Keratinocyte (primary cell): ENCODE data around the gene KRT78. TPM values are rescaled to one million over a fixed set of nuclear protein-coding genes. Genes with fewer than 3 reads are reported as not detected.

Experiments used
- DNase-seq: peaks from one replicate; pipeline ENCODE4 v3.0.0-alpha.2; 2011; ENCODE audit warnings: low read depth, missing footprints, low spot score
- FAIRE-seq: peaks from 2 replicates; lab custom pipeline; 2011; peaks lifted over from hg19 to GRCh38; lab: Jason Lieb, UNC
- H2AFZ ChIP-seq: 2 replicates; pipeline ENCODE4 v1.6.0; 2012; ENCODE audit warnings: low read length, control low read depth, inconsistent platforms; ENCODE audit not compliant: control insufficient read depth
- H3K27ac ChIP-seq: 2 replicates; pipeline ENCODE4 v1.5.1; 2011; ENCODE audit warnings: low read length; ENCODE audit not compliant: control insufficient read depth, insufficient read depth
- H3K27me3 ChIP-seq: 3 replicates; pipeline ENCODE4 v1.6.0; 2011; ENCODE audit warnings: low read length; ENCODE audit not compliant: control insufficient read depth, insufficient read depth; ENCODE audit errors: extremely low read depth
- H3K36me3 ChIP-seq, 2 experiments: 2 replicates in 1 of 2; 3 replicates in 1 of 2; pipeline ENCODE4 v1.5.1; 2011; ENCODE audit warnings: low read length in 2 of 2, mild to moderate bottlenecking in 1 of 2; ENCODE audit not compliant: control insufficient read depth in 2 of 2, insufficient read depth in 2 of 2; ENCODE audit errors: extremely low read depth in 1 of 2
- H3K4me1 ChIP-seq: 3 replicates; pipeline ENCODE4 v1.5.1; 2011; ENCODE audit warnings: low read length; ENCODE audit not compliant: control insufficient read depth, insufficient read depth; ENCODE audit errors: extremely low read depth
- H3K4me2 ChIP-seq: 3 replicates; pipeline ENCODE4 v1.6.0; 2011; ENCODE audit warnings: low read depth, low read length; ENCODE audit not compliant: control insufficient read depth, insufficient read depth; ENCODE audit errors: extremely low read depth
- H3K4me3 ChIP-seq, 3 experiments: fragments of 200-600 bp in 1 of 3; sonication (generic) in 1 of 3; 2 replicates in 2 of 3; 3 replicates in 1 of 3; pipeline ENCODE4 v1.5.1; 2011 to 2016; ENCODE audit warnings: low read length in 3 of 3, mild to moderate bottlenecking in 3 of 3, control low read depth in 2 of 3, inconsistent platforms in 1 of 3, low read depth in 1 of 3, mixed read lengths in 1 of 3, mixed run types in 1 of 3, moderate library complexity in 1 of 3; ENCODE audit not compliant: control insufficient read depth in 2 of 3, insufficient read depth in 2 of 3; ENCODE audit errors: extremely low read depth in 1 of 3
- H3K79me2 ChIP-seq: 2 replicates; pipeline ENCODE4 v1.6.0; 2012; ENCODE audit warnings: low read length; ENCODE audit not compliant: control insufficient read depth, insufficient read depth
- H3K9ac ChIP-seq: 3 replicates; pipeline ENCODE4 v1.6.0; 2011; ENCODE audit warnings: low read length; ENCODE audit not compliant: control insufficient read depth, insufficient read depth; ENCODE audit errors: extremely low read depth
- H3K9me1 ChIP-seq: 3 replicates; pipeline ENCODE4 v1.6.0; 2011; ENCODE audit warnings: low read length; ENCODE audit not compliant: control insufficient read depth, insufficient read depth; ENCODE audit errors: extremely low read depth
- H3K9me3 ChIP-seq: 2 replicates; pipeline ENCODE4 v1.5.1; 2012; ENCODE audit warnings: low read depth, low read length; ENCODE audit not compliant: control insufficient read depth
- H4K20me1 ChIP-seq: 3 replicates; pipeline ENCODE4 v1.6.0; 2011; ENCODE audit warnings: low read length; ENCODE audit not compliant: control insufficient read depth, insufficient read depth; ENCODE audit errors: extremely low read depth
- CTCF ChIP-seq, 3 experiments: IDR thresholded peaks in 1 of 3; conservative IDR thresholded peaks in 1 of 3; optimal IDR thresholded peaks in 1 of 3; 2 replicates in 2 of 3; 3 replicates in 1 of 3; pipeline versions ENCODE3 to v1.5.1; 2011; ENCODE audit warnings: low read length in 3 of 3, mild to moderate bottlenecking in 3 of 3, moderate library complexity in 2 of 3, control low read depth in 1 of 3, inconsistent platforms in 1 of 3; ENCODE audit not compliant: insufficient read depth in 2 of 3; ENCODE audit errors: extremely low read depth in 1 of 3
- EZH2 ChIP-seq: IDR thresholded peaks from one replicate; pipeline ENCODE4 v1.6.1; 2012; ENCODE audit warnings: inconsistent platforms, mild to moderate bottlenecking, low read length, moderate library complexity
- dilution Hi-C: fragments of 300-500 bp; cut with MboI; formaldehyde crosslinking; loops from one replicate; pipeline ENCODE4 v1.7.0; 2020; ENCODE audit warnings: low sequenced_read_pairs; ENCODE audit not compliant: extremely low pct_ligation_motif_present
- polyA plus RNA-seq, 5 experiments: library from polyadenylated mRNA; depleted of rRNA in 3 of 5; stranded (reverse) in 3 of 5; stranded (forward) in 1 of 5; unstranded in 1 of 5; fragments of >200 nt; gene quantifications; 1 replicate in 1 of 5; 2 replicates in 3 of 5; 3 replicates in 1 of 5; pipeline versions ENCODE4 v1.2.1 to v1.2.3, GENCODE V29; 2011 to 2012; ENCODE audit warnings: missing spikeins in 2 of 5, low read depth in 1 of 5, low replicate concordance in 1 of 5

Gene KRT78
- polyA plus RNA-seq, 1 donor (not counting 4 experiments of a cell fraction or from before 2014, with no cell fraction given), result 0.96 TPM

GRCh38 chr12:52846356-52846970 is 2.3 kb downstream of the KRT78 start:
- Histone ChIP-seq H3K36me3 (no peaks in the 10 kb centered on the region), H3K79me2 (no peaks in the 10 kb centered on the region), H2AFZ (no peak overlapping the region), H3K9me3 (no peaks in the 10 kb centered on the region), H3K9ac (no peak overlapping the region), H3K27me3 (peaks cover 15% of the 10 kb centered on the region), H3K4me1 (peaks cover 4% of the 10 kb centered on the region), H3K4me3 (no peak overlapping the region), H4K20me1 (no peaks in the 10 kb centered on the region), H3K27ac (no peak overlapping the region), H3K9me1 (no peaks in the 10 kb centered on the region), H3K4me2 (no peak overlapping the region)
- dilution Hi-C loops, result no loop called here
- TF ChIP-seq CTCF (optimal IDR thresholded peaks at IDR 0.05 in 1 of 3, IDR thresholded peaks at IDR 0.05 in 1 of 3, conservative IDR thresholded peaks at IDR 0.05 in 1 of 3; ENCODE audit: extremely low read depth in 1 of 3, insufficient read depth in 2 of 3, low read length in 3 of 3), result no peak
- no peak for TF ChIP-seq EZH2
- FAIRE-seq (no peak), DNase-seq (no peak)

- H3K27ac ChIP-seq, result no peak overlapping the region
- H3K4me1 ChIP-seq, result peaks cover 4% of the 10 kb centered on the region
- no peaks in the 10 kb centered on the region for H3K9me1 ChIP-seq
- no peak overlapping the region for H2AFZ ChIP-seq
- H3K4me3 ChIP-seq, result no peak overlapping the region
- FAIRE-seq (no peak), DNase-seq (no peak)
- TF ChIP-seq EZH2 (no peak), CTCF (optimal IDR thresholded peaks at IDR 0.05 in 1 of 3, IDR thresholded peaks at IDR 0.05 in 1 of 3, conservative IDR thresholded peaks at IDR 0.05 in 1 of 3; ENCODE audit: extremely low read depth in 1 of 3, insufficient read depth in 2 of 3, low read length in 3 of 3) (no peak)
- no peaks in the 10 kb centered on the region for H3K9me3 ChIP-seq
- no peaks in the 10 kb centered on the region for H4K20me1 ChIP-seq
- no peak overlapping the region for H3K9ac ChIP-seq
- peaks cover 14% of the 10 kb centered on the region for H3K27me3 ChIP-seq
- no peak overlapping the region for H3K4me2 ChIP-seq
- H3K36me3 ChIP-seq, result no peaks in the 10 kb centered on the region
- H3K79me2 ChIP-seq, result no peaks in the 10 kb centered on the region
- dilution Hi-C loops, result no loop called here
These were observed 2.8 kb downstream of the KRT78 start for GRCh38 chr12:52845946-52846345.
